ENCODE data around the gene PRR23B. TPM values are rescaled to one million over a fixed set of nuclear protein-coding genes. Genes with fewer than 3 reads are reported as not detected.

Gene PRR23B
- polyA plus RNA-seq, 1 donor from 2014 or later, result not detected

DNA sequence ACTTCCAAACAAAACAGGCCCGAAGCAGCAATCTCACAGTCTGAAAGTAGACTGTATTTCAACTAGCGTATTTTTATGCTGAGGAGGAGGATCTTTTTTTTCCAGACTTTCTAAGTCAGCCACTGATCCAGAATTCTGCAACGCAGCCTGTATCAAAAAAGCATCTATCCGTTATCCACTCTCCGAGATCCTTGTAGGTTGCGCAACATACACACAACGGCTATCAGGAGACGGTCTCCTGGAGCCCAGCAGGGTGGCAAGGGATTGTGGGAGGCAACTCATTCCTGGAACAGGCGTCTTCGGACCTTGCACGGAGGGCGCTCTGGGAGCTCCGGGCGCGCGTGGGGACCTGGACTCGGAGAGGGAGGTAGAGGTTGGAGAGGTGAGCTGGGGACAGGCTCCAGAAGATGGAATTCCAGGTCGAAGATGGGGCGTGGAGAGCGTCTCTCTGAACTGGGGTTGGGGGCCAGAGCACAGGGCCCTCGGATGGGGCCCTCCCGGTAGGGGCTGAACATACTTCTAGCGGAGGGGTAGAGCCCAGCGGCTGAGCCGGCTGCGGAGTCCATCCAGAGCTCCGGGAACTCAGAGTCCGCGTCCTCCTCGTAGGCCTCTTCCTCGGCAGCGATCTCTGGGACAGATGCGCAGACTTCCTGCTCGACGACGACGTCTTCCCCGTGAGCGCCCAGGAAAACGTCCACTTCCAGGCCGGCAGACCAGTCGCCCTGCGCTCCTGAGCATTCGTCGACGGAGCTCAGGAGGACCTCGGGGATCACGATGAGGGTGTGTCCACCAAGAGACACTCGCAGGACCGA, 23.0 kb upstream of the PRR23B start:
- Histone ChIP-seq H3K4me2 (ENCODE audit: low read length) (no peak overlapping the region), H4K20me1 (ENCODE audit: insufficient read depth) (no peaks in the 10 kb centered on the region), H3K9me3 (ENCODE audit: low read length) (no peaks in the 10 kb centered on the region), H3F3A (ENCODE audit: insufficient read depth, low read length, poor library complexity, severe bottlenecking) (no peaks in the 10 kb centered on the region), H3K9ac (ENCODE audit: low read length) (no peak overlapping the region), H3K27ac (ENCODE audit: low read length) (no peak overlapping the region), H3K36me3 (ENCODE audit: insufficient read depth, low read length) (no peaks in the 10 kb centered on the region), H3K79me2 (replicated peaks; ENCODE audit: insufficient read depth, low read length) (no peaks in the 10 kb centered on the region), H2AFZ (ENCODE audit: low read depth, low read length) (no peak overlapping the region), H3K9me2 (ENCODE audit: insufficient read depth, low read length) (no peaks in the 10 kb centered on the region), H3K27me3 (ENCODE audit: insufficient read depth, low read depth, low read length) (no peaks in the 10 kb centered on the region), H3K4me3 (ENCODE audit: low read length) (no peak overlapping the region)
- TF ChIP-seq TAF1 (IDR thresholded peaks at IDR 0.05; ENCODE audit: low read depth), result no peak
- no peak for TF ChIP-seq SMC3 (conservative IDR thresholded peaks at IDR 0.05; ENCODE audit: poor library complexity)
- TF ChIP-seq EZH2 (IDR thresholded peaks at IDR 0.05; ENCODE audit: borderline replicate concordance, insufficient read depth, low read length, poor library complexity, severe bottlenecking), result no peak
- TF ChIP-seq, protein P1, sequence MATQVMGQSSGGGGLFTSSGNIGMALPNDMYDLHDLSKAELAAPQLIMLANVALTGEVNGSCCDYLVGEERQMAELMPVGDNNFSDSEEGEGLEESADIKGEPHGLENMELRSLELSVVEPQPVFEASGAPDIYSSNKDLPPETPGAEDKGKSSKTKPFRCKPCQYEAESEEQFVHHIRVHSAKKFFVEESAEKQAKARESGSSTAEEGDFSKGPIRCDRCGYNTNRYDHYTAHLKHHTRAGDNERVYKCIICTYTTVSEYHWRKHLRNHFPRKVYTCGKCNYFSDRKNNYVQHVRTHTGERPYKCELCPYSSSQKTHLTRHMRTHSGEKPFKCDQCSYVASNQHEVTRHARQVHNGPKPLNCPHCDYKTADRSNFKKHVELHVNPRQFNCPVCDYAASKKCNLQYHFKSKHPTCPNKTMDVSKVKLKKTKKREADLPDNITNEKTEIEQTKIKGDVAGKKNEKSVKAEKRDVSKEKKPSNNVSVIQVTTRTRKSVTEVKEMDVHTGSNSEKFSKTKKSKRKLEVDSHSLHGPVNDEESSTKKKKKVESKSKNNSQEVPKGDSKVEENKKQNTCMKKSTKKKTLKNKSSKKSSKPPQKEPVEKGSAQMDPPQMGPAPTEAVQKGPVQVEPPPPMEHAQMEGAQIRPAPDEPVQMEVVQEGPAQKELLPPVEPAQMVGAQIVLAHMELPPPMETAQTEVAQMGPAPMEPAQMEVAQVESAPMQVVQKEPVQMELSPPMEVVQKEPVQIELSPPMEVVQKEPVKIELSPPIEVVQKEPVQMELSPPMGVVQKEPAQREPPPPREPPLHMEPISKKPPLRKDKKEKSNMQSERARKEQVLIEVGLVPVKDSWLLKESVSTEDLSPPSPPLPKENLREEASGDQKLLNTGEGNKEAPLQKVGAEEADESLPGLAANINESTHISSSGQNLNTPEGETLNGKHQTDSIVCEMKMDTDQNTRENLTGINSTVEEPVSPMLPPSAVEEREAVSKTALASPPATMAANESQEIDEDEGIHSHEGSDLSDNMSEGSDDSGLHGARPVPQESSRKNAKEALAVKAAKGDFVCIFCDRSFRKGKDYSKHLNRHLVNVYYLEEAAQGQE (IDR thresholded peaks at IDR 0.05; ENCODE audit: borderline replicate concordance), result no peak

DNA sequence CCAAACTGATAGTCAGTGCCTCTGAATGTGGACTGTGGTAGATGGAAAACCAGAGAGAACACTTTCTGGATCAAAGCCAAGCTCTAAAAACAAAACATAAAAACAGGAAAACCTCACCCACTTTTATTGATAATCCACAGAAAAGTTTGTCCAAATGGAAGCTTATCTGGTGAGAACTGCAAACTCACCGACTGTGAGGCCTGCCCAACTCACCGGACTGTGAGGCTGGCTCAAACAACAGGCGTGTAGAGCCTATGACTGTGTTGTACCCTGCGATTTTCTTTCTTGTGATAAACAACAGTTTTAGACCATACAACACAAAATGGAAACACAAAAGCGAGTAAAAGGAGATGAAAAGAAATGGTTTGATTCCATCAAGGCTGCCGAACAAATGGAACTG, 16.8 kb upstream of the PRR23B start:
- no peaks in the 10 kb centered on the region for H3K79me2 ChIP-seq (replicated peaks; ENCODE audit: insufficient read depth, low read length)
- H3F3A ChIP-seq (ENCODE audit: insufficient read depth, low read length, poor library complexity, severe bottlenecking), result no peaks in the 10 kb centered on the region
- no peak overlapping the region for H3K4me3 ChIP-seq (ENCODE audit: low read length)
- no peak overlapping the region for H2AFZ ChIP-seq (ENCODE audit: low read depth, low read length)
- H3K9me3 ChIP-seq (ENCODE audit: low read length), result peaks cover under 1% of the 10 kb centered on the region
- H3K27me3 ChIP-seq (ENCODE audit: insufficient read depth, low read depth, low read length), result no peaks in the 10 kb centered on the region
- no peaks in the 10 kb centered on the region for H3K36me3 ChIP-seq (ENCODE audit: insufficient read depth, low read length)
- no peak overlapping the region for H3K9ac ChIP-seq (ENCODE audit: low read length)
- H3K4me2 ChIP-seq (ENCODE audit: low read length), result no peak overlapping the region
- no peak for TF ChIP-seq MXI1 (conservative IDR thresholded peaks at IDR 0.05; ENCODE audit: poor library complexity, severe bottlenecking)
- TF ChIP-seq, protein P1 (IDR thresholded peaks at IDR 0.05; ENCODE audit: borderline replicate concordance), result no peak
- no peak for TF ChIP-seq EP300 (conservative IDR thresholded peaks at IDR 0.05; ENCODE audit: poor library complexity, severe bottlenecking)
- TF ChIP-seq, protein P2, sequence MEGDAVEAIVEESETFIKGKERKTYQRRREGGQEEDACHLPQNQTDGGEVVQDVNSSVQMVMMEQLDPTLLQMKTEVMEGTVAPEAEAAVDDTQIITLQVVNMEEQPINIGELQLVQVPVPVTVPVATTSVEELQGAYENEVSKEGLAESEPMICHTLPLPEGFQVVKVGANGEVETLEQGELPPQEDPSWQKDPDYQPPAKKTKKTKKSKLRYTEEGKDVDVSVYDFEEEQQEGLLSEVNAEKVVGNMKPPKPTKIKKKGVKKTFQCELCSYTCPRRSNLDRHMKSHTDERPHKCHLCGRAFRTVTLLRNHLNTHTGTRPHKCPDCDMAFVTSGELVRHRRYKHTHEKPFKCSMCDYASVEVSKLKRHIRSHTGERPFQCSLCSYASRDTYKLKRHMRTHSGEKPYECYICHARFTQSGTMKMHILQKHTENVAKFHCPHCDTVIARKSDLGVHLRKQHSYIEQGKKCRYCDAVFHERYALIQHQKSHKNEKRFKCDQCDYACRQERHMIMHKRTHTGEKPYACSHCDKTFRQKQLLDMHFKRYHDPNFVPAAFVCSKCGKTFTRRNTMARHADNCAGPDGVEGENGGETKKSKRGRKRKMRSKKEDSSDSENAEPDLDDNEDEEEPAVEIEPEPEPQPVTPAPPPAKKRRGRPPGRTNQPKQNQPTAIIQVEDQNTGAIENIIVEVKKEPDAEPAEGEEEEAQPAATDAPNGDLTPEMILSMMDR (IDR thresholded peaks at IDR 0.05; ENCODE audit: poor library complexity, severe bottlenecking), result no peak
- TF ChIP-seq POLR2AphosphoS5 (IDR thresholded peaks at IDR 0.05), result no peak
- no peak overlapping the region for H3K27ac ChIP-seq (ENCODE audit: low read length)
- no peaks in the 10 kb centered on the region for H4K20me1 ChIP-seq (ENCODE audit: insufficient read depth)
- H3K9me2 ChIP-seq (ENCODE audit: insufficient read depth, low read length), result no peaks in the 10 kb centered on the region
